HepG2 (cell line): Measurements from ENCODE around the gene LRP10. TPM values are rescaled to one million over a fixed set of nuclear protein-coding genes. Genes with fewer than 3 reads are reported as not detected.
A peak's percentile ranks its signal among the peaks of the same experiment; 100 is the strongest.

Experiments used
- PRDM4 ChIP-seq: sonication (generic); formaldehyde crosslinking; IDR thresholded peaks from 2 replicates; pipeline ENCODE4 v1.9.0; 2021; ENCODE audit warnings: missing genetic modification reagents, borderline replicate concordance
- RFX3 ChIP-seq: IDR thresholded peaks from 2 replicates; pipeline ENCODE4 v1.6.1; 2016; ENCODE audit warnings: missing biosample characterization, missing genetic modification reagents
- RORA ChIP-seq: sonication (generic); formaldehyde crosslinking; IDR thresholded peaks from 2 replicates; pipeline ENCODE4 v1.5.0; 2020; ENCODE audit warnings: mild to moderate bottlenecking, missing genetic modification reagents, moderate library complexity
- SP1 ChIP-seq, 2 experiments: fragments of 450-650 bp in 1 of 2; sonication (generic) in 1 of 2; formaldehyde crosslinking in 1 of 2; IDR thresholded peaks; 2 replicates each; pipeline versions ENCODE4 v1.4.0 to v1.6.1; 2016 to 2020; ENCODE audit warnings: missing genetic modification reagents in 1 of 2
- TOE1 ChIP-seq: sonication (generic); formaldehyde crosslinking; IDR thresholded peaks from 2 replicates; pipeline ENCODE4 v1.4.0; 2020; ENCODE audit warnings: mild to moderate bottlenecking, missing genetic modification reagents
- ZKSCAN5 ChIP-seq: sonication (generic); formaldehyde crosslinking; IDR thresholded peaks from 2 replicates; pipeline ENCODE4 v1.5.1; 2020; ENCODE audit warnings: mild to moderate bottlenecking, missing genetic modification reagents
- ZNF724P ChIP-seq: sonication (generic); formaldehyde crosslinking; IDR thresholded peaks from 2 replicates; pipeline ENCODE4 v1.8.0; 2022; ENCODE audit warnings: missing genetic modification reagents, borderline replicate concordance
- ZSCAN20 ChIP-seq: sonication (generic); formaldehyde crosslinking; IDR thresholded peaks from 2 replicates; pipeline ENCODE4 v1.4.0; 2020; ENCODE audit warnings: missing genetic modification reagents, mild to moderate bottlenecking, borderline replicate concordance
- polyA plus RNA-seq, 8 experiments: library from polyadenylated mRNA; depleted of rRNA in 3 of 8; stranded (reverse) in 7 of 8; unstranded in 1 of 8; fragments of >200 nt; fragmentation: Illumina TruSeq in 4 of 8; extraction: Trizol in 4 of 8; gene quantifications; 2 replicates each; pipeline versions ENCODE4 v1.2.1 to v1.2.3, GENCODE V29; 2011 to 2016; ENCODE audit warnings: low read depth in 4 of 8, missing spikeins in 1 of 8, mixed read lengths in 1 of 8; ENCODE audit not compliant: insufficient read depth in 1 of 8
- total RNA-seq, 5 experiments: library from RNA; depleted of rRNA; stranded (reverse); fragments of >200 nt; fragmentation: Illumina TruSeq; extraction: Trizol; gene quantifications; 2 replicates each; pipeline ENCODE4 v1.2.3, GENCODE V29; 2016; ENCODE audit warnings: low read depth in 1 of 5
- TF ChIP-seq, protein P1 (sequence below): sonication (generic); formaldehyde crosslinking; IDR thresholded peaks from 2 replicates; pipeline ENCODE4 v1.4.0; 2020; ENCODE audit warnings: missing genetic modification reagents

The LRP10 gene
- total and polyA plus RNA-seq, 2 of the 13 experiments (the other 11 are each of a cell fraction or from before 2014, with no cell fraction given), result 16.9 to 45.2 TPM

DNA sequence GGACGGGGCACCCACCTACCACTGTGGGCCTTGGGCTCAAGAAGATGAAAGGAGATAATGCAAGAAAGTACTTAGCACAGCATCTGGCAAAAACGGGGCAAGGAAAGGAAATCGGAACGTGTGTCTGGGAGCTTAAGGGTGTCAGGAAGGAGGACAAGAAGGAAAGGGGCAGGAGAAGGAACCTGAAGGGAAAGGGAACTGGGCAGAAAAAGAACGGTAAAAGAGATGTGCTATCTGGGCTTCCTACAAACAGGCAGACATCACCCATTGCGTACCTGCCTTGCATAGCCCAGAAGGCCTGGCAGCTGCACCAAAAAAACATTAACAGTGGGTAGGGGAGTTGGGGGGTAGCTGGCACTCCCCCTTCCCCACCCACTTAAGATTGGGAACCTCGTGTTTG, 10.5 kb downstream of the LRP10 start (continued):
- TF ChIP-seq ZSCAN20 (CRISPR knock-in tag), result no peak
- no peak for TF ChIP-seq TOE1 (CRISPR knock-in tag)
- TF ChIP-seq PRDM4, result no peak
- no peak for TF ChIP-seq RFX3 (CRISPR knock-in tag)
- TF ChIP-seq ZNF724P, result no peak
- TF ChIP-seq RORA (CRISPR knock-in tag), result no peak
- no peak for TF ChIP-seq ZKSCAN5 (CRISPR knock-in tag)
- TF ChIP-seq SP1 (IDR thresholded peaks at IDR 0.05), result peak; percentile 39; the same call in 1 of the 2 replicates
- TF ChIP-seq SP1 (CRISPR knock-in tag; IDR thresholded peaks at IDR 0.05), result no peak
- TF ChIP-seq, protein P1, sequence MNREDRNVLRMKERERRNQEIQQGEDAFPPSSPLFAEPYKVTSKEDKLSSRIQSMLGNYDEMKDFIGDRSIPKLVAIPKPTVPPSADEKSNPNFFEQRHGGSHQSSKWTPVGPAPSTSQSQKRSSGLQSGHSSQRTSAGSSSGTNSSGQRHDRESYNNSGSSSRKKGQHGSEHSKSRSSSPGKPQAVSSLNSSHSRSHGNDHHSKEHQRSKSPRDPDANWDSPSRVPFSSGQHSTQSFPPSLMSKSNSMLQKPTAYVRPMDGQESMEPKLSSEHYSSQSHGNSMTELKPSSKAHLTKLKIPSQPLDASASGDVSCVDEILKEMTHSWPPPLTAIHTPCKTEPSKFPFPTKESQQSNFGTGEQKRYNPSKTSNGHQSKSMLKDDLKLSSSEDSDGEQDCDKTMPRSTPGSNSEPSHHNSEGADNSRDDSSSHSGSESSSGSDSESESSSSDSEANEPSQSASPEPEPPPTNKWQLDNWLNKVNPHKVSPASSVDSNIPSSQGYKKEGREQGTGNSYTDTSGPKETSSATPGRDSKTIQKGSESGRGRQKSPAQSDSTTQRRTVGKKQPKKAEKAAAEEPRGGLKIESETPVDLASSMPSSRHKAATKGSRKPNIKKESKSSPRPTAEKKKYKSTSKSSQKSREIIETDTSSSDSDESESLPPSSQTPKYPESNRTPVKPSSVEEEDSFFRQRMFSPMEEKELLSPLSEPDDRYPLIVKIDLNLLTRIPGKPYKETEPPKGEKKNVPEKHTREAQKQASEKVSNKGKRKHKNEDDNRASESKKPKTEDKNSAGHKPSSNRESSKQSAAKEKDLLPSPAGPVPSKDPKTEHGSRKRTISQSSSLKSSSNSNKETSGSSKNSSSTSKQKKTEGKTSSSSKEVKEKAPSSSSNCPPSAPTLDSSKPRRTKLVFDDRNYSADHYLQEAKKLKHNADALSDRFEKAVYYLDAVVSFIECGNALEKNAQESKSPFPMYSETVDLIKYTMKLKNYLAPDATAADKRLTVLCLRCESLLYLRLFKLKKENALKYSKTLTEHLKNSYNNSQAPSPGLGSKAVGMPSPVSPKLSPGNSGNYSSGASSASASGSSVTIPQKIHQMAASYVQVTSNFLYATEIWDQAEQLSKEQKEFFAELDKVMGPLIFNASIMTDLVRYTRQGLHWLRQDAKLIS (CRISPR knock-in tag), result no peak
